GM12878 (cell line): ENCODE data around the gene CFAP57. TPM values are rescaled to one million over a fixed set of nuclear protein-coding genes. Genes with fewer than 3 reads are reported as not detected.

Experiments
- ETV6 ChIP-seq, 2 experiments: fragments of 450-650 bp in 1 of 2; IDR thresholded peaks in 1 of 2; conservative IDR thresholded peaks in 1 of 2; 2 replicates each; pipeline ENCODE4 v1.6.1; 2014; ENCODE audit warnings: antibody characterized with exemption in 1 of 2, borderline replicate concordance in 1 of 2, low read depth in 1 of 2, mild to moderate bottlenecking in 1 of 2, moderate library complexity in 1 of 2
- FOXM1 ChIP-seq: IDR thresholded peaks from 2 replicates; pipeline ENCODE4 v1.6.1; 2012; ENCODE audit warnings: low read depth, mild to moderate bottlenecking, inconsistent platforms, low read length, moderate library complexity
- HDGF ChIP-seq: fragments of 450-650 bp; IDR thresholded peaks from 2 replicates; pipeline ENCODE4 v1.6.1; 2016; ENCODE audit warnings: antibody characterized with exemption
- JUND ChIP-seq: IDR thresholded peaks from 2 replicates; pipeline ENCODE4 v1.6.1; 2012; ENCODE audit warnings: low read depth, mild to moderate bottlenecking, low read length, improper control_type of control experiment, moderate library complexity
- KDM1A ChIP-seq: fragments of 200-600 bp; sonication (generic); IDR thresholded peaks from 2 replicates; pipeline ENCODE4 v1.6.1; 2016; ENCODE audit warnings: borderline replicate concordance
- MTA3 ChIP-seq: IDR thresholded peaks from 2 replicates; pipeline ENCODE4 v1.6.1; 2012; ENCODE audit warnings: low read length, inconsistent platforms, borderline replicate concordance
- NR2C1 ChIP-seq: fragments of 450-650 bp; IDR thresholded peaks from 2 replicates; pipeline ENCODE4 v1.6.1; 2017; ENCODE audit warnings: antibody characterized with exemption, mild to moderate bottlenecking, moderate library complexity
- NR2F1 ChIP-seq: fragments of 450-650 bp; conservative IDR thresholded peaks from 2 replicates; pipeline ENCODE4 v1.6.1; 2017; ENCODE audit warnings: mild to moderate bottlenecking
- POLR2AphosphoS2 ChIP-seq: IDR thresholded peaks from 2 replicates; pipeline ENCODE4 v1.6.1; 2011; ENCODE audit warnings: low read depth, mild to moderate bottlenecking, low read length, improper control_type of control experiment, moderate library complexity
- POLR2AphosphoS5 ChIP-seq: IDR thresholded peaks from 2 replicates; pipeline ENCODE4 v1.6.1; 2011; ENCODE audit warnings: mild to moderate bottlenecking, low read length, inconsistent platforms
- POU2F2 ChIP-seq: IDR thresholded peaks from 3 replicates; pipeline ENCODE4 v1.6.1; 2011; ENCODE audit warnings: low read depth, mild to moderate bottlenecking, low read length, borderline replicate concordance
- RELA ChIP-seq: fragments of 450-650 bp; IDR thresholded peaks from 2 replicates; pipeline ENCODE4 v1.8.0; 2014; ENCODE audit warnings: borderline replicate concordance; ENCODE audit not compliant: partially characterized antibody
- RFX5 ChIP-seq: IDR thresholded peaks from 2 replicates; pipeline ENCODE4 v1.6.1; 2011; ENCODE audit warnings: low read depth, low read length, improper control_type of control experiment
- SIN3A ChIP-seq: IDR thresholded peaks from 2 replicates; pipeline ENCODE4 v1.6.1; 2012; ENCODE audit warnings: low read depth, low read length, improper control_type of control experiment
- SMC3 ChIP-seq: IDR thresholded peaks from 2 replicates; pipeline ENCODE4 v1.6.1; 2011; ENCODE audit warnings: low read length, improper control_type of control experiment, borderline replicate concordance
- TARDBP ChIP-seq: IDR thresholded peaks from 2 replicates; pipeline ENCODE4 v1.6.1; 2016; ENCODE audit warnings: borderline replicate concordance
- YY1 ChIP-seq: IDR thresholded peaks from 2 replicates; pipeline ENCODE4 v1.6.1; 2011; ENCODE audit warnings: low read depth, mild to moderate bottlenecking, low read length
- ZNF24 ChIP-seq: fragments of 450-650 bp; IDR thresholded peaks from 2 replicates; pipeline ENCODE4 v1.6.1; 2017; ENCODE audit warnings: antibody characterized with exemption, mild to moderate bottlenecking
- polyA plus RNA-seq, 11 experiments: library from polyadenylated mRNA; depleted of rRNA in 4 of 11; unstranded in 6 of 11; stranded (reverse) in 5 of 11; fragments of >200 nt; fragmentation: Nextera tagmentation in 4 of 11; fragmentation: Illumina TruSeq in 1 of 11; extraction: Ambion mirVana in 4 of 11; extraction: Trizol in 1 of 11; gene quantifications; 1 replicate in 1 of 11; 2 replicates in 10 of 11; pipeline versions ENCODE4 v1.2.1 to v1.2.3, GENCODE V29; 2011 to 2016; ENCODE audit warnings: inconsistent platforms in 2 of 11, missing spikeins in 2 of 11, low read depth in 1 of 11
- total RNA-seq, 4 experiments: library from RNA; depleted of rRNA in 3 of 4; stranded (reverse); fragments of >200 nt in 3 of 4; fragmentation: Illumina TruSeq in 1 of 4; extraction: Trizol in 1 of 4; gene quantifications; 2 replicates each; pipeline versions ENCODE4 v1.2.1 to v1.2.3, GENCODE V29; 2013 to 2021
- TF ChIP-seq, protein P1 (sequence below): fragments of 450-650 bp; IDR thresholded peaks from 2 replicates; pipeline ENCODE4 v1.6.1; 2018; ENCODE audit warnings: borderline replicate concordance, mild to moderate bottlenecking; ENCODE audit not compliant: partially characterized antibody
- TF ChIP-seq, protein P2 (sequence below): IDR thresholded peaks from 2 replicates; pipeline ENCODE4 v1.6.1; 2011; ENCODE audit warnings: low read depth, low read length, improper control_type of control experiment, borderline replicate concordance
- TF ChIP-seq, protein P3 (sequence below), 3 experiments: IDR thresholded peaks in 2 of 3; conservative IDR thresholded peaks in 1 of 3; 2 replicates each; pipeline ENCODE4 v1.5.1; 2011; ENCODE audit warnings: low read depth in 3 of 3, low read length in 3 of 3, mild to moderate bottlenecking in 3 of 3, control low read depth in 2 of 3, moderate library complexity in 2 of 3, inconsistent platforms in 1 of 3, mixed read lengths in 1 of 3; ENCODE audit not compliant: control insufficient read depth in 2 of 3, insufficient read depth in 1 of 3; ENCODE audit errors: extremely low read depth in 1 of 3
- TF ChIP-seq, protein P4 (sequence below): fragments of 450-650 bp; formaldehyde crosslinking; IDR thresholded peaks from 2 replicates; pipeline ENCODE4 v1.5.0; 2022; ENCODE audit warnings: mild to moderate bottlenecking, missing genetic modification characterization

The CFAP57 gene
- total and polyA plus RNA-seq, 10 of the 15 experiments (the other 5 are each of a cell fraction or from before 2014, with no cell fraction given), result 0.45 to 4.8 (median 1.3) TPM

DNA sequence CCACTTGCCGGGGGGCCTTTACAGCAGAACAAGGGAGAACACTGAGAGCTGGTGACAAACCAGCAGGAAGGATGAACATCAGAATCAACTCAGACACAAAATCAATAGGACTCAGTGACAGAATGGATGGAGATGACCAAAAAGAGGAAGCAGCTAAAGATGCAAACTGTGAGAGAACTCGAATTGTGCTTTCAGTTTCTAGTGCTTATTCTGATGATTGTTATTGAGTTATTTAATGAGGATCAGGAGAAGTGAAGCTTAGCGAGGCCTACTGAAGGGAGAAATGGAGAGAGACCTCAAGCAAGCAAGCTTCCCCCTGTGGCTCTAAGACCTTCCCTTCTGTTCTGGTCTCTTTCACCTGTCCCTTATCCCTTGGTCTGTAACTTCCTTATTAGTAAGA, 67.4 kb downstream of the CFAP57 start (continued):
- TF ChIP-seq TARDBP, result no peak
- no peak; the same call in 2 of the 3 replicates for TF ChIP-seq POU2F2
- TF ChIP-seq HDGF, result peak; percentile 58; the same call in 1 of the 2 replicates
- TF ChIP-seq, protein P1, sequence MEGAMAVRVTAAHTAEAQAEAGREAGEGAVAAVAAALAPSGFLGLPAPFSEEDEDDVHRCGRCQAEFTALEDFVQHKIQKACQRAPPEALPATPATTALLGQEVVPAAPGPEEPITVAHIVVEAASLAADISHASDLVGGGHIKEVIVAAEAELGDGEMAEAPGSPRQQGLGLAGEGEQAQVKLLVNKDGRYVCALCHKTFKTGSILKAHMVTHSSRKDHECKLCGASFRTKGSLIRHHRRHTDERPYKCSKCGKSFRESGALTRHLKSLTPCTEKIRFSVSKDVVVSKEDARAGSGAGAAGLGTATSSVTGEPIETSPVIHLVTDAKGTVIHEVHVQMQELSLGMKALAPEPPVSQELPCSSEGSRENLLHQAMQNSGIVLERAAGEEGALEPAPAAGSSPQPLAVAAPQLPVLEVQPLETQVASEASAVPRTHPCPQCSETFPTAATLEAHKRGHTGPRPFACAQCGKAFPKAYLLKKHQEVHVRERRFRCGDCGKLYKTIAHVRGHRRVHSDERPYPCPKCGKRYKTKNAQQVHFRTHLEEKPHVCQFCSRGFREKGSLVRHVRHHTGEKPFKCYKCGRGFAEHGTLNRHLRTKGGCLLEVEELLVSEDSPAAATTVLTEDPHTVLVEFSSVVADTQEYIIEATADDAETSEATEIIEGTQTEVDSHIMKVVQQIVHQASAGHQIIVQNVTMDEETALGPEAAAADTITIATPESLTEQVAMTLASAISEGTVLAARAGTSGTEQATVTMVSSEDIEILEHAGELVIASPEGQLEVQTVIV, result no peak
- no peak for TF ChIP-seq RFX5
- no peak for TF ChIP-seq RELA
- TF ChIP-seq, protein P2, sequence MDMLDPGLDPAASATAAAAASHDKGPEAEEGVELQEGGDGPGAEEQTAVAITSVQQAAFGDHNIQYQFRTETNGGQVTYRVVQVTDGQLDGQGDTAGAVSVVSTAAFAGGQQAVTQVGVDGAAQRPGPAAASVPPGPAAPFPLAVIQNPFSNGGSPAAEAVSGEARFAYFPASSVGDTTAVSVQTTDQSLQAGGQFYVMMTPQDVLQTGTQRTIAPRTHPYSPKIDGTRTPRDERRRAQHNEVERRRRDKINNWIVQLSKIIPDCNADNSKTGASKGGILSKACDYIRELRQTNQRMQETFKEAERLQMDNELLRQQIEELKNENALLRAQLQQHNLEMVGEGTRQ, result no peak
- TF ChIP-seq POLR2AphosphoS2, result no peak
- no peak for TF ChIP-seq FOXM1
- no peak for TF ChIP-seq JUND
- no peak for TF ChIP-seq NR2F1
- no peak for TF ChIP-seq ETV6 (conservative IDR thresholded peaks at IDR 0.05 in 1 of 2, IDR thresholded peaks at IDR 0.05 in 1 of 2; ENCODE audit: borderline replicate concordance in 1 of 2, low read depth in 1 of 2)
- TF ChIP-seq NR2C1, result no peak
- no peak for TF ChIP-seq YY1
- no peak for TF ChIP-seq POLR2AphosphoS5
- TF ChIP-seq, protein P3, sequence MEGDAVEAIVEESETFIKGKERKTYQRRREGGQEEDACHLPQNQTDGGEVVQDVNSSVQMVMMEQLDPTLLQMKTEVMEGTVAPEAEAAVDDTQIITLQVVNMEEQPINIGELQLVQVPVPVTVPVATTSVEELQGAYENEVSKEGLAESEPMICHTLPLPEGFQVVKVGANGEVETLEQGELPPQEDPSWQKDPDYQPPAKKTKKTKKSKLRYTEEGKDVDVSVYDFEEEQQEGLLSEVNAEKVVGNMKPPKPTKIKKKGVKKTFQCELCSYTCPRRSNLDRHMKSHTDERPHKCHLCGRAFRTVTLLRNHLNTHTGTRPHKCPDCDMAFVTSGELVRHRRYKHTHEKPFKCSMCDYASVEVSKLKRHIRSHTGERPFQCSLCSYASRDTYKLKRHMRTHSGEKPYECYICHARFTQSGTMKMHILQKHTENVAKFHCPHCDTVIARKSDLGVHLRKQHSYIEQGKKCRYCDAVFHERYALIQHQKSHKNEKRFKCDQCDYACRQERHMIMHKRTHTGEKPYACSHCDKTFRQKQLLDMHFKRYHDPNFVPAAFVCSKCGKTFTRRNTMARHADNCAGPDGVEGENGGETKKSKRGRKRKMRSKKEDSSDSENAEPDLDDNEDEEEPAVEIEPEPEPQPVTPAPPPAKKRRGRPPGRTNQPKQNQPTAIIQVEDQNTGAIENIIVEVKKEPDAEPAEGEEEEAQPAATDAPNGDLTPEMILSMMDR (IDR thresholded peaks at IDR 0.05 in 2 of 3, conservative IDR thresholded peaks at IDR 0.05 in 1 of 3; ENCODE audit: control insufficient read depth in 2 of 3, extremely low read depth in 1 of 3, insufficient read depth in 1 of 3, low read depth in 3 of 3, low read length in 3 of 3), result no peak
- peak; percentile 17; the same call in 1 of the 2 replicates for TF ChIP-seq SMC3
- no peak for TF ChIP-seq MTA3
- TF ChIP-seq ZNF24, result 0 out of 2 replicates have a peak, but pooled peaks have one; percentile 7
- TF ChIP-seq, protein P4, sequence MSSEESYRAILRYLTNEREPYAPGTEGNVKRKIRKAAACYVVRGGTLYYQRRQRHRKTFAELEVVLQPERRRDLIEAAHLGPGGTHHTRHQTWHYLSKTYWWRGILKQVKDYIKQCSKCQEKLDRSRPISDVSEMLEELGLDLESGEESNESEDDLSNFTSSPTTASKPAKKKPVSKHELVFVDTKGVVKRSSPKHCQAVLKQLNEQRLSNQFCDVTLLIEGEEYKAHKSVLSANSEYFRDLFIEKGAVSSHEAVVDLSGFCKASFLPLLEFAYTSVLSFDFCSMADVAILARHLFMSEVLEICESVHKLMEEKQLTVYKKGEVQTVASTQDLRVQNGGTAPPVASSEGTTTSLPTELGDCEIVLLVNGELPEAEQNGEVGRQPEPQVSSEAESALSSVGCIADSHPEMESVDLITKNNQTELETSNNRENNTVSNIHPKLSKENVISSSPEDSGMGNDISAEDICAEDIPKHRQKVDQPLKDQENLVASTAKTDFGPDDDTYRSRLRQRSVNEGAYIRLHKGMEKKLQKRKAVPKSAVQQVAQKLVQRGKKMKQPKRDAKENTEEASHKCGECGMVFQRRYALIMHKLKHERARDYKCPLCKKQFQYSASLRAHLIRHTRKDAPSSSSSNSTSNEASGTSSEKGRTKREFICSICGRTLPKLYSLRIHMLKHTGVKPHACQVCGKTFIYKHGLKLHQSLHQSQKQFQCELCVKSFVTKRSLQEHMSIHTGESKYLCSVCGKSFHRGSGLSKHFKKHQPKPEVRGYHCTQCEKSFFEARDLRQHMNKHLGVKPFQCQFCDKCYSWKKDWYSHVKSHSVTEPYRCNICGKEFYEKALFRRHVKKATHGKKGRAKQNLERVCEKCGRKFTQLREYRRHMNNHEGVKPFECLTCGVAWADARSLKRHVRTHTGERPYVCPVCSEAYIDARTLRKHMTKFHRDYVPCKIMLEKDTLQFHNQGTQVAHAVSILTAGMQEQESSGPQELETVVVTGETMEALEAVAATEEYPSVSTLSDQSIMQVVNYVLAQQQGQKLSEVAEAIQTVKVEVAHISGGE (CRISPR knock-in tag), result no peak
- no peak for TF ChIP-seq SIN3A
- TF ChIP-seq KDM1A, result no peak
